Activated T-helper 1 cell treated with anti-CD3 and anti-CD28 coated beads, Interleukin-12 subunit alpha, Interleukin-12 subunit beta, Interleukin-2, Interleukin-4 antibody, amounts not matched to agents 30 ng/mL and 10 ng/mL and 1 ng/mL, durations not matched to agents 14 hours and 24 hours and 36 hours (primary cell): Measurements from ENCODE around the gene LARGE1. TPM values are rescaled to one million over a fixed set of nuclear protein-coding genes. Genes with fewer than 3 reads are reported as not detected.

Experiments used
- DNase-seq: peaks from one replicate; pipeline ENCODE4 v3.0.0; 2021; ENCODE audit warnings: low spot score
- H3K27ac Mint-ChIP-seq: one replicate; pipeline ENCODE4 v1.8.0; 2021; ENCODE audit warnings: mild to moderate bottlenecking, mixed read lengths
- H3K27me3 Mint-ChIP-seq: one replicate; pipeline ENCODE4 v1.8.0; 2022; ENCODE audit warnings: mild to moderate bottlenecking, moderate library complexity, mixed read lengths; ENCODE audit not compliant: insufficient read depth
- H3K36me3 Mint-ChIP-seq: one replicate; pipeline ENCODE4 v1.8.0; 2021; ENCODE audit warnings: low read depth, mixed read lengths
- H3K4me1 Mint-ChIP-seq: one replicate; pipeline ENCODE4 v1.8.0; 2021; ENCODE audit warnings: low read depth, mixed read lengths
- H3K4me3 Mint-ChIP-seq: one replicate; pipeline ENCODE4 v1.8.0; 2021; ENCODE audit warnings: mild to moderate bottlenecking, moderate library complexity, mixed read lengths
- H3K9me3 Mint-ChIP-seq: one replicate; pipeline ENCODE4 v1.8.0; 2021; ENCODE audit warnings: mixed read lengths
- intact Hi-C: fragments of 100-400 bp; cut with micrococcal nuclease; formaldehyde crosslinking; loops from one replicate; pipeline ENCODE4 v1.15.1; 2024
- total RNA-seq: library from RNA; stranded (reverse); gene quantifications from 2 replicates; pipeline ENCODE4 v1.2.3, GENCODE V29; 2022

The LARGE1 gene
- total RNA-seq, 1 donor from 2014 or later, result 0.10 TPM

GRCh38 chr22:33835265-33835664, 85.0 kb downstream of the LARGE1 start:
- Mint-ChIP-seq H3K9me3 (peaks cover 5% of the 10 kb centered on the region), H3K27ac (no peak overlapping the region), H3K4me1 (no peaks in the 10 kb centered on the region), H3K36me3 (no peaks in the 10 kb centered on the region), H3K27me3 (peaks cover 1% of the 10 kb centered on the region), H3K4me3 (no peak overlapping the region)
- intact Hi-C loops, result no loop called here
- DNase-seq, result no peak

GRCh38 chr22:33832558-33833151, 87.6 kb downstream of the LARGE1 start:
- no peak for DNase-seq
- H3K9me3 Mint-ChIP-seq, result peaks cover 13% of the 10 kb centered on the region
- intact Hi-C loops, result no loop called here
- H3K27ac Mint-ChIP-seq, result no peak overlapping the region
- H3K4me1 Mint-ChIP-seq, result no peaks in the 10 kb centered on the region
- H3K27me3 Mint-ChIP-seq, result peaks cover 1% of the 10 kb centered on the region
- H3K4me3 Mint-ChIP-seq, result no peak overlapping the region
- no peaks in the 10 kb centered on the region for H3K36me3 Mint-ChIP-seq

DNA sequence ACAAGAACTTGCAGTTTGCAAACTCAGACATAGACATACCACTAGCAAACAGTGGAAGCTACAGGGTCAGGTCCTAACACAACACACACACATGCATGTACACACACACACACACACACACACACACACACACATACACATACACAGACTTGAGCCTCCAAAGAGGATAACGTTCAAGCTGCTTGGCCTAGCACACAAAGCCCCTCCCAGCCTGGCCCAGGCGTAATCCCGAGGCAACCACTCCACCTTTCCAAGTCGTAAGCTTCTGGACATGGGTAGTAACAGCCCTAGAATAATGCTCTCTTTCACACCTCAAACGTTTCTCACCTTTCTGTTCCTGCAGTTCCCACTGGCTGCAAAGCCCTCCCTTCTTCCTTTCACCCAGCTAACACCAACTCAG, 88.6 kb downstream of the LARGE1 start:
- Mint-ChIP-seq H3K4me3 (no peak overlapping the region), H3K36me3 (no peaks in the 10 kb centered on the region), H3K9me3 (peaks cover 14% of the 10 kb centered on the region), H3K27me3 (peaks cover 1% of the 10 kb centered on the region), H3K27ac (no peak overlapping the region), H3K4me1 (no peaks in the 10 kb centered on the region)
- intact Hi-C loops, result no loop called here
- no peak for DNase-seq

DNA sequence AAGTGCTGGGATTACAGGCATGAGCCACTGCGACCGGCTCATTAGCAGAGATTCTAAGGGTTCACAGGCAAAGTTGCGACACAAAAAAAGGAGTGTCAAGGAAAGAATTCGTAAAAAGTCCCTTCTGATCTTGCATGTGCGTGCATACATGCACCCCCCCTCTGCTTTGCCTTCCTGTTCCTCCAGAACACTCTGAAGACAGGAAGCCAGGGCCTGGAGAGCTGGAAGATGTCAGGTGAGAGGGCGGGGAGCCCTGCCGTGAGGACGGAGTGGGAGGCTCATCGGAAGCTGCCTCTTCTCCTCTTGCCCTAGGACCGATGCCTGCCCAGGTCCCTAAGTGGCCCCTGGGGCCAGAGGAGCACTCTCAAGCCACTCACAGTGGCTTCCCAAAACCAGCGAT, 89.1 kb downstream of the LARGE1 start:
- Mint-ChIP-seq H3K27me3 (peaks cover 1% of the 10 kb centered on the region), H3K27ac (no peak overlapping the region), H3K9me3 (peaks cover 14% of the 10 kb centered on the region), H3K4me1 (no peaks in the 10 kb centered on the region), H3K4me3 (no peak overlapping the region), H3K36me3 (no peaks in the 10 kb centered on the region)
- intact Hi-C loops, result no loop called here
- no peak for DNase-seq

GRCh38 chr22:33829546-33830280, 90.6 kb downstream of the LARGE1 start:
- intact Hi-C loops, result no loop called here
- H3K9me3 Mint-ChIP-seq, result peaks cover 14% of the 10 kb centered on the region
- H3K27me3 Mint-ChIP-seq, result peaks cover 1% of the 10 kb centered on the region
- H3K4me3 Mint-ChIP-seq, result no peak overlapping the region
- H3K36me3 Mint-ChIP-seq, result no peaks in the 10 kb centered on the region
- no peaks in the 10 kb centered on the region for H3K4me1 Mint-ChIP-seq
- H3K27ac Mint-ChIP-seq, result no peak overlapping the region
- no peak for DNase-seq

- intact Hi-C loops, result no loop called here
- H3K36me3 Mint-ChIP-seq, result no peaks in the 10 kb centered on the region
- no peak overlapping the region for H3K27ac Mint-ChIP-seq
- no peaks in the 10 kb centered on the region for H3K27me3 Mint-ChIP-seq
- no peaks in the 10 kb centered on the region for H3K4me1 Mint-ChIP-seq
- H3K4me3 Mint-ChIP-seq, result no peak overlapping the region
- DNase-seq, result no peak
- H3K9me3 Mint-ChIP-seq, result peaks cover 14% of the 10 kb centered on the region
Measured at GRCh38 chr22:33828302-33828701, 92.0 kb downstream of the LARGE1 start.

DNA sequence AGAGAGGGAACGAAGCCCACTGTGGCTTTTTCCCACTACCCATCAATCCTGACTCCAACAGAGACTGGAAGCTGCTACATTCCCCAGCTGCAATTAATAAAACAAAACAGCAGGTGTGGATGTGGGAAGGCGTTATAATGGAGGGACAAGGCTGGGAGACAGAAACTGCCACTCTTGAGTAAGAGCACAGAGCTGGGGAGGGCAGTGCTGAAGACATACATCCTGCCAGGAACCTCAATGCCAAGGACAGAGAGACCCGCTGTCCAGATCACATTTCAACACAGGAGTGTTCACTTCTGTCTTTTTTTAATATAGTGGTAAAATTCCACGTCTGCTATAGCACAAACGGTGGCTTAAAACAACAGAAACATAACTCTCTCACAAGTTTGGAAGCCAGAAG, 94.5 kb downstream of the LARGE1 start:
- H3K4me3 Mint-ChIP-seq, result no peak overlapping the region
- no peak for DNase-seq
- intact Hi-C loops, result no loop called here
- peaks cover 14% of the 10 kb centered on the region for H3K9me3 Mint-ChIP-seq
- H3K27me3 Mint-ChIP-seq, result no peaks in the 10 kb centered on the region
- no peaks in the 10 kb centered on the region for H3K36me3 Mint-ChIP-seq
- no peaks in the 10 kb centered on the region for H3K4me1 Mint-ChIP-seq
- H3K27ac Mint-ChIP-seq, result no peak overlapping the region

DNA sequence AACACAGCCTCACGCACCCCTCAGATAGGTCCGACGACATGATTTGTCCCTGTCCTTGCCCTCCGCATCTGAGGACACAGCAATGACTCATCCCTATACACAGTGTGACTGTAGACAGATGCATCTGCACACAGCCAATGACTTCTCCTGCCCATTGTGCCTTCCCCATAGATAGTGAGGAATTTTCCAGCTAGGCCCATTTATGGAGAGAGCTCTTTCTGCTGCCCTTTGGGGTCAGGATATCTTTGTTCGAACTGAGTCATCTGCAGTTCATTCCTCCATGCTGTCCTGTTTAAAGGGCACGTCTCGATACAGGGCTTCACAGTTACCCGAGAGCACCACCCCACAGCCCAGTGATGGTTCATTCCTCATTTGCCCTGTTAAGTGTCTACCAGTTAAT, 96.7 kb downstream of the LARGE1 start:
- Mint-ChIP-seq H3K27ac (no peak overlapping the region), H3K36me3 (no peaks in the 10 kb centered on the region), H3K4me3 (no peak overlapping the region), H3K9me3 (peaks cover 8% of the 10 kb centered on the region), H3K27me3 (no peaks in the 10 kb centered on the region), H3K4me1 (no peaks in the 10 kb centered on the region)
- intact Hi-C loops, result no loop called here
- DNase-seq, result no peak

DNA sequence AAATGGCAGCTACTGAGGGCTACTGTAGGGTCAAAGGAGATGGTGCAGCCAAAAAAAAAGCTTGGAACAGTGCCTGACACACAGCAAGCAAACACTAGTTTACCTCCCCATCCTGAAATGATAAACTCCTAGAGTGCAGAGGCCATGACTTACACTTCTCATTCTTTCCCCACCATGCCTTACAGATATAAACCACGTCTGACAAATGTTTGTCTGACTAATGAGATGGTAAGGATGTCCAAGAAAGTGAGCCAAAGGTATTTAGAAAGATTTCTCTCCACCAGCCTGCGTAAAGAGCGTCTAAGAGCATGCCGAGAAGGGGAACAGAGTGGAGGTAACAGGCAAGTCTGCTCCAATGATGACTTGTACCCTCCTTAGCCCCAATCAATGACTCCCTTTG, 99.0 kb downstream of the LARGE1 start:
- Mint-ChIP-seq H3K9me3 (peaks cover 8% of the 10 kb centered on the region), H3K36me3 (no peaks in the 10 kb centered on the region), H3K27ac (no peak overlapping the region), H3K4me1 (no peaks in the 10 kb centered on the region), H3K4me3 (no peak overlapping the region), H3K27me3 (no peaks in the 10 kb centered on the region)
- intact Hi-C loops, result no loop called here
- DNase-seq, result no peak

DNA sequence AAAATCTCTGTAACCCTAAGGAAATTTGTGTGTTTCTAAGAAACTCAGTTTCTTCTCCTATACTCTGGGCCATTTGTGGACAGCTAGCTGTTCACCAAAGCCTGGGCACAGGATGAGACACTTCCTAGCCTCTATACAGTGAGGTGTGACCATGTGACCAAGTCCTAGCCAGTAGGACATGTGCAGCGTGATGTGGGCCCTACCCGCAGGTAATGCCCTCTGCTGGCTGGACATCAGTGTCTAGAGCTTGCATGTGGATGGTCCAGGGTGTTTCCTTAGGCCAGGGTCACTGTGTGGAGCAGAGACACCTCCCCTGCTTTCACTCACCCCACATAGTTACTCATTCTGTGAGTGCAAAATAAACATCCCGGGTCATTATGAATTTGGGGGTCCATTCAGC, 100.5 kb downstream of the LARGE1 start:
- H3K27me3 Mint-ChIP-seq, result no peaks in the 10 kb centered on the region
- peaks cover 21% of the 10 kb centered on the region for H3K9me3 Mint-ChIP-seq
- DNase-seq, result no peak
- no peak overlapping the region for H3K27ac Mint-ChIP-seq
- H3K36me3 Mint-ChIP-seq, result no peaks in the 10 kb centered on the region
- intact Hi-C loops, result no loop called here
- no peak overlapping the region for H3K4me3 Mint-ChIP-seq
- no peaks in the 10 kb centered on the region for H3K4me1 Mint-ChIP-seq

DNA sequence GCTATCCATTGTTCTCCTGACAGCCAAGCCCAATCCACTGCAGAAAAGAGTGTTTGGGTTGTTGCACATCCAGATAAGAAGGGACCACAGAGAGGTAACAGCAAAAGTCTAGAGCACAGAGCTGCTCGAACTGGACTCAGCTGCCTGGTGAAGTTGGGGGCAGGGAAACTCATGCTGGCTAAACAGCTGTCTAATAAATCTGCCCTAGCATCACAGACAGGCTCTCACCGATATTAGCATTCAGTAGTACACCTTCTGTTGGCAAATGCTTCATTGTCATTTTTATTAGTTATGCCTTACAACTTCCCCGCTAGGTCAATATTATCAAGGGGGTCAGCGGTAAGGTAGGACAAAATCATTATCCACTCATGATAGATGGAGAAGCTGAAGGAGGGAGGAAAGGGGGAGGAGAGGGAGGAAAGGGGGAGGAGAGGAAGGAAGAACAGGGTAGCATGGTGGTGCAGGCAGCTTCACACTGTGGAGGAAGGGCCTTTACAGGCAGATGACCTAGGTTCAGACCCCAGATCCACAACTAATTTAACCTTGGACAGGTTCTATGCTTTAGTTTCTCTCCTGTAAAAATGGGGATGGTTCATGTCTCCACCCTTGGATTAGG, 102.7 kb downstream of the LARGE1 start:
- intact Hi-C loops, result no loop called here
- H3K9me3 Mint-ChIP-seq, result peaks cover 31% of the 10 kb centered on the region
- H3K36me3 Mint-ChIP-seq, result no peaks in the 10 kb centered on the region
- no peak overlapping the region for H3K4me3 Mint-ChIP-seq
- no peak for DNase-seq
- no peaks in the 10 kb centered on the region for H3K27me3 Mint-ChIP-seq
- no peaks in the 10 kb centered on the region for H3K4me1 Mint-ChIP-seq
- no peak overlapping the region for H3K27ac Mint-ChIP-seq

DNA sequence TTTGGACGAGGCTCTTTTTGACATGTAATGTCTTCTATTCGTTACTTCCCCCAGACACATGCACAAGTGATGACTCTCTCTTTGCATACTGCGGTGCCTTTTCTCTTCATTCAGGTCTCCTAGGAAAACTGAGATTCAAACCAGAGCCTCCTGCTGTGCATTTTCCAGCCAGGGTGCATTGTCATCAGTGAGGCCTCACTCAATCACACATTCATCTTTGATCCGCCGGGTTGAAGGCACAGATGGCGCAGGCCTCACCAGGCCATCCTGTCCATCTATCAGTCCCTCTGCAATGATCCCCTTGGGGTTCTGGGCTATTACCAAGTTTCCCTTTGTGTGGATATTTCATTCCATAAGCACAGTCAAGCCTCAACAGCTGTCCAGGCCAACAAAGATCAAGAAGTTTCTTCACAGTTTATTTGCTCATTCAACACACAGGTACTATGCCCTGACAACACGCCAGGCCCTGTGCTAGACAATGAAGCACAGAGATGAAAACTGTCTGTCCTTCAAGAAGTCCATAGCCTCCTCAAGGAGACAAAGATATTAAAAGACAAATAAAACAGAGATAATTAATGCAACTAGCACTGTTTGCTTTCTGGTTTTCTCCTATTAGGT, 107.8 kb downstream of the LARGE1 start:
- Mint-ChIP-seq H3K36me3 (no peaks in the 10 kb centered on the region), H3K9me3 (peaks cover 45% of the 10 kb centered on the region), H3K27me3 (no peaks in the 10 kb centered on the region), H3K4me3 (no peak overlapping the region), H3K27ac (no peak overlapping the region), H3K4me1 (no peaks in the 10 kb centered on the region)
- no peak for DNase-seq
- intact Hi-C loops, result no loop called here

- no peaks in the 10 kb centered on the region for H3K4me1 Mint-ChIP-seq
- no peak overlapping the region for H3K4me3 Mint-ChIP-seq
- peaks cover 44% of the 10 kb centered on the region for H3K9me3 Mint-ChIP-seq
- H3K36me3 Mint-ChIP-seq, result no peaks in the 10 kb centered on the region
- no peak for DNase-seq
- no peak overlapping the region for H3K27ac Mint-ChIP-seq
- intact Hi-C loops, result no loop called here
- no peaks in the 10 kb centered on the region for H3K27me3 Mint-ChIP-seq
Measured at GRCh38 chr22:33811686-33812085, 108.6 kb downstream of the LARGE1 start.
